ENCODE measurements around the gene FSTL4. TPM values are rescaled to one million over a fixed set of nuclear protein-coding genes. Genes with fewer than 3 reads are reported as not detected.

FSTL4 gene
- total RNA-seq, 6 donors from 2014 or later = 0.49 to 4.6 (median 1.1) TPM

DNA sequence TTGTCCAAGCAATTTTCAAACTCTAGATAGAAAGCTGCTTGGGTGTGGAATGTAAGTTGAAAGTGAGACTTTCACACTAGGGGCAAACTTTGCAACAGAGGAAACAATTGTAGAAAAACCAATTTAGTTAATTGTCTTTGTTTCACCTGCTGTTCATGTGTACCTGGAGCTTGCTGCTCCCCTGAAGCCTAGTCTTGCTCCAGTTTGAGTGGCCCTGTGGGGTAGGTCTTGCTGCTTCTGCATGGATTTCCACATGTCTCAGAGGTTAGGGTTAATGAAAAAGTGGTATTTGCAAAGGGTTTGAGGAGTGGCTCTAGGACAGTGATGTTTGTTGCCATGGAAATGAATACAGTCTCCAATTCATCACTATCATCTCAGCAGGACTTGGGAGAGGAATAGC, 182.2 kb downstream of the FSTL4 start:
- Histone ChIP-seq H3K27me3 (no peaks in the 10 kb centered on the region), H3K27ac (no peak overlapping the region), H3K36me3 (no peaks in the 10 kb centered on the region), H3K4me3 (no peak overlapping the region), H3K9me3 (no peaks in the 10 kb centered on the region), H3K4me1 (no peaks in the 10 kb centered on the region)
- TF ChIP-seq, protein P1, sequence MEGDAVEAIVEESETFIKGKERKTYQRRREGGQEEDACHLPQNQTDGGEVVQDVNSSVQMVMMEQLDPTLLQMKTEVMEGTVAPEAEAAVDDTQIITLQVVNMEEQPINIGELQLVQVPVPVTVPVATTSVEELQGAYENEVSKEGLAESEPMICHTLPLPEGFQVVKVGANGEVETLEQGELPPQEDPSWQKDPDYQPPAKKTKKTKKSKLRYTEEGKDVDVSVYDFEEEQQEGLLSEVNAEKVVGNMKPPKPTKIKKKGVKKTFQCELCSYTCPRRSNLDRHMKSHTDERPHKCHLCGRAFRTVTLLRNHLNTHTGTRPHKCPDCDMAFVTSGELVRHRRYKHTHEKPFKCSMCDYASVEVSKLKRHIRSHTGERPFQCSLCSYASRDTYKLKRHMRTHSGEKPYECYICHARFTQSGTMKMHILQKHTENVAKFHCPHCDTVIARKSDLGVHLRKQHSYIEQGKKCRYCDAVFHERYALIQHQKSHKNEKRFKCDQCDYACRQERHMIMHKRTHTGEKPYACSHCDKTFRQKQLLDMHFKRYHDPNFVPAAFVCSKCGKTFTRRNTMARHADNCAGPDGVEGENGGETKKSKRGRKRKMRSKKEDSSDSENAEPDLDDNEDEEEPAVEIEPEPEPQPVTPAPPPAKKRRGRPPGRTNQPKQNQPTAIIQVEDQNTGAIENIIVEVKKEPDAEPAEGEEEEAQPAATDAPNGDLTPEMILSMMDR (IDR thresholded peaks at IDR 0.05) = no peak
- TF ChIP-seq EP300 (IDR thresholded peaks at IDR 0.05) (no peak), POLR2AphosphoS5 (IDR thresholded peaks at IDR 0.05) (no peak), POLR2A (IDR thresholded peaks at IDR 0.05) (no peak)
- DNase-seq (no peak), ATAC-seq (ENCODE audit: low FRiP score in 2 of 2) (no peak)

DNA sequence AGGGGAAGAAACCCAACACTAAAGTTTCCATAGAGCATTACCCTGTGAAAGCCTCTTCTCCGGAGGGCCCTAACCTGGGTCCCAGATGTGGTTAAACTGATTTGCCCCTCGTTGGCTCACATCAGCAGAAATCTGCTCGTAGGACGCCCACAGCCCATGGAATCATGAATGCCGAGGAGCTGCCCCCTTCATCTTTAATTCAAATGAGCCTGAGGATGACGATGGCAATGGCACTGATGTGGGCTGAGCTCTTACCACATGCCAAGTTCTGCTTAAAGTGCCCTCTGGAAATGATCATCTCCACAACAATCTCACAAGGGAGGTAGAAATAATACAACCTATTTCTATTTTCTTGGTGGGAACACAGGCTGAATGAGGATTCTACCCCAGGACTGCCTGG, 183.3 kb downstream of the FSTL4 start:
- DNase-seq = no peak
- H3K4me1 ChIP-seq = peaks cover 0 to 1% (median 0%) of the 10 kb centered on the region in 4 donors
- H3K27me3 ChIP-seq = no peaks in the 10 kb centered on the region
- H3K4me3 ChIP-seq = no peak overlapping the region
- no peak for ATAC-seq (ENCODE audit: low FRiP score in 2 of 2)
- 85 to 86% methylated on average over 5 to 6 of the region's 6 CpGs for WGBS, 2 donors
- no peaks in the 10 kb centered on the region for H3K9me3 ChIP-seq
- H3K36me3 ChIP-seq = no peaks in the 10 kb centered on the region
- TF ChIP-seq EP300 (IDR thresholded peaks at IDR 0.05) (no peak), POLR2AphosphoS5 (IDR thresholded peaks at IDR 0.05) (no peak)
- TF ChIP-seq, protein P1 (IDR thresholded peaks at IDR 0.05) = no peak
- H3K27ac ChIP-seq = no peak overlapping the region

DNA sequence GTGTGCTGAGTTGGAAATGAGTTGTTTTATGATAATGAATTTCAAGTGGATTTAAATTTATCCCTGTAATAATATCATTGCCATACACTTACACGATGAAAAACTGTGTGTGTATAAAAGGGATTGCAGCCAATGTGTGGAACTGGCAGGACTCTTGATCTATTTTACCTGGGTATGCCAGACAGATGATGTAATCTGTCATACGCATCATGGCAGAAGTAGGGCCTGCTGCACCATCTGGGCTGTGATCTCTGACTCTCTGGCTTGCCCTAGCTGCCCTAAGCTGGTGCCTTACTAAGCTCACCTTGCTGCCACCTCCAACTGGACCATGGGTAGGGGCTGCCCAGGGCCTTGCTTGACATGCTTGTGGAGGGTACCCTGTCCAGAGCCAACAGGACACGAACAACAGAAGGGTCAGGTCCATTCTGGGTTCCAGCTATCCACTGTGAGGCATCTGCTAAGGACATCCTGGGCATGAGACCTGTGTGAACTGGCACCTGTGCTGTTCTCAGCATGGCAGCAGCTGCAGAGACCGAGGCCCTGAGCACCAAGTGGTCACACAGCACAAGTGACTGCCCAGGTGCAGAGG, 184.2 kb downstream of the FSTL4 start:
- Histone ChIP-seq H3K9me3 (no peaks in the 10 kb centered on the region), H3K4me3 (no peak overlapping the region), H3K4me1 (peaks cover 0 to 6% (median 4%) of the 10 kb centered on the region in 4 donors), H3K27me3 (no peaks in the 10 kb centered on the region), H3K36me3 (no peaks in the 10 kb centered on the region), H3K27ac (no peak overlapping the region)
- TF ChIP-seq POLR2A (IDR thresholded peaks at IDR 0.05) (no peak), POLR2AphosphoS5 (IDR thresholded peaks at IDR 0.05) (no peak), EP300 (IDR thresholded peaks at IDR 0.05) (no peak)
- TF ChIP-seq, protein P1 (IDR thresholded peaks at IDR 0.05) = no peak
- WGBS, 2 donors = 82 to 85% methylated on average over 3 to 4 of the region's 4 CpGs
- DNase-seq (no peak), ATAC-seq (ENCODE audit: low FRiP score in 2 of 2) (no peak)

DNA sequence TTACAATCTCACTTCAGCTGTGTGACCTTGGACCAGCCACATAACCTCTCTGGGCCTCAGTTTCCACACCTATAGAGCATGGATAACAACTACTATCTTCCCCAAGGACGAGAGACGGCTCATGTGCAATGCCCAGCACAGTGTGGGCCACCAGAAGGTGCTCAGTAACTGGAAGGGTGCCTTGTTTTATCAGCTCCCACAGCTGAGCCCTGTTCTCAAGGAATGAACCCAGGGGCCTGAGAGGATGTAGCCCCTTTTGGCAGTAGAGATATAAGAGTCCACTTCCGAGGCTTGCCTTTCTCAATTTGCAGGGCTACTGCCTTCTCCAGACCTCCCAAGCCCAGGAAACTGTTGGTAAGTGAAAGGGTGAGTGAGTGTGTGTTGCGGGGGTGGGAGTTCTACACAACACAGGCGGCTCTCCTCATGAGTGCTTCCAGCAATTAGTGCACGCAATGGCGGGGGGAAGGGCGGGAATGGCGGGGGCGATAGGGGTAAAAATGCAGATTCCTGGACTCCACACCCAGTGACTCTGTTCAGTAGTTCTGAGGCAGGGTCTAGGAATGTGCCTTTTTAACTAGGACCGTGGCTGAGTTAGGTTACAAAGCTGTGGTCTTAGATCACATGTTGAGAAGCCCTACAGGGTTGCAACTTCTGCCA, 185.1 kb downstream of the FSTL4 start:
- 77 to 90% methylated on average over 10 to 11 of the region's 11 CpGs for WGBS, 2 donors
- no peak for DNase-seq
- TF ChIP-seq EP300 (IDR thresholded peaks at IDR 0.05) (no peak), POLR2A (IDR thresholded peaks at IDR 0.05) (no peak), POLR2AphosphoS5 (IDR thresholded peaks at IDR 0.05) (no peak)
- TF ChIP-seq, protein P1 (IDR thresholded peaks at IDR 0.05) = no peak

DNA sequence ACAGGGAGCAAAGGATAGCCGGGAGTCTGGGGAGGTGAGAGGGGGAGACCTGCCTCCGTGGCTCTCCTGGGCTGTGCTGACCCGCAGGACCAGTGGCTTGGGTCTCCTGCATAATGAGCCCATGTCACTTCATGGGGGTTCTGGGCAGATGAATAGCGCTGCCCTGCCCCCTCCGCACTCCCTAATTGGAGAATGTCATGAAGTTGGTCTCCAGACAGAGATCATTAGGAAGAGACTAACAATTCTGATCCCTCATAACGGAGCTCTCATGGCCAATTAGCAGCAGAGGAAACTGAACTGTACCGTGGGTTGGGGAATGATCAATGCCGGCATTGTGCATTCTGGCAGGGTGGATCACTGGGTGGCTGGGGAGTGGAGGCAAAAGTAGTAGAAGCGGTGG, 186.1 kb downstream of the FSTL4 start:
- 86 to 92% methylated on average over 9 of the region's 9 CpGs for WGBS, 2 donors
- TF ChIP-seq POLR2AphosphoS5 (IDR thresholded peaks at IDR 0.05) (no peak), POLR2A (IDR thresholded peaks at IDR 0.05) (no peak), EP300 (IDR thresholded peaks at IDR 0.05) (no peak)
- TF ChIP-seq, protein P1 (IDR thresholded peaks at IDR 0.05) = no peak
- Histone ChIP-seq H3K36me3 (no peaks in the 10 kb centered on the region), H3K27me3 (no peaks in the 10 kb centered on the region), H3K4me3 (no peak overlapping the region), H3K4me1 (peaks cover 0 to 6% (median 4%) of the 10 kb centered on the region in 4 donors), H3K9me3 (no peaks in the 10 kb centered on the region), H3K27ac (no peak overlapping the region)
- no peak for ATAC-seq (ENCODE audit: low FRiP score in 2 of 2)
- no peak for DNase-seq

More for the DNA sequence above, 185.1 kb downstream of the FSTL4 start:
- Histone ChIP-seq H3K27me3 (no peaks in the 10 kb centered on the region), H3K4me1 (peaks cover 0 to 6% (median 4%) of the 10 kb centered on the region in 4 donors), H3K27ac (no peak overlapping the region), H3K9me3 (no peaks in the 10 kb centered on the region), H3K4me3 (no peak overlapping the region), H3K36me3 (no peaks in the 10 kb centered on the region)
- ATAC-seq (ENCODE audit: low FRiP score in 2 of 2) = no peak

Data from upper lobe of left lung (tissue), 6 donors.